NCI-H1048 (cell line): ENCODE measurements around the gene KCNB1.

Experiments
- DNase-seq: peaks from one replicate; lab custom pipeline; 2025; lab: John Stamatoyannopoulos, UW

KCNB1 gene

GRCh38 chr20:49469060-49469459, 13.4 kb downstream of the KCNB1 start:
- no peak for DNase-seq

- DNase-seq, result no peak
These were observed 14.1 kb downstream of the KCNB1 start for GRCh38 chr20:49468412-49468811.

GRCh38 chr20:49466114-49466912, 16.2 kb downstream of the KCNB1 start:
- no peak for DNase-seq

GRCh38 chr20:49464556-49464955, 17.9 kb downstream of the KCNB1 start:
- DNase-seq, result no peak

GRCh38 chr20:49462626-49463025, 19.8 kb downstream of the KCNB1 start:
- DNase-seq, result no peak

GRCh38 chr20:49461894-49462620, 20.4 kb downstream of the KCNB1 start:
- DNase-seq, result no peak

- DNase-seq, result no peak
These were observed 21.6 kb downstream of the KCNB1 start for GRCh38 chr20:49460916-49461315.

GRCh38 chr20:49460131-49460530, 22.3 kb downstream of the KCNB1 start:
- DNase-seq, result no peak

- no peak for DNase-seq
These were observed 22.8 kb downstream of the KCNB1 start for GRCh38 chr20:49459684-49460083.

GRCh38 chr20:49457444-49457843, 25.0 kb downstream of the KCNB1 start:
- no peak for DNase-seq

- no peak for DNase-seq
These were observed 25.8 kb downstream of the KCNB1 start for GRCh38 chr20:49456646-49457045.

GRCh38 chr20:49455691-49456090, 26.8 kb downstream of the KCNB1 start:
- DNase-seq, result no peak

GRCh38 chr20:49452011-49452482, 30.4 kb downstream of the KCNB1 start:
- no peak for DNase-seq

GRCh38 chr20:49450281-49450721, 32.2 kb downstream of the KCNB1 start:
- DNase-seq, result no peak

- no peak for DNase-seq
These were observed 33.6 kb downstream of the KCNB1 start for GRCh38 chr20:49448917-49449316.

GRCh38 chr20:49447946-49448809, 34.3 kb downstream of the KCNB1 start:
- DNase-seq, result no peak

GRCh38 chr20:49447364-49447763, 35.1 kb downstream of the KCNB1 start:
- DNase-seq, result no peak

- DNase-seq, result no peak
These were observed 35.7 kb downstream of the KCNB1 start for GRCh38 chr20:49446808-49447207.

- no peak for DNase-seq
These were observed 36.4 kb downstream of the KCNB1 start for GRCh38 chr20:49446080-49446479.

- DNase-seq, result no peak
These were observed 37.3 kb downstream of the KCNB1 start for GRCh38 chr20:49445176-49445575.

- DNase-seq, result no peak
These were observed 37.9 kb downstream of the KCNB1 start for GRCh38 chr20:49444553-49444990.

- no peak for DNase-seq
These were observed 45.4 kb downstream of the KCNB1 start for GRCh38 chr20:49437057-49437456.
